OCI-LY3 (cell line): ENCODE data around the gene SIGLEC12.
"Not testable (repeated sequence)": the region's sequence is repeated elsewhere in the genome, so short reads cannot be mapped to it uniquely, and the experiment has no call there.

Experiments
- EZH2phosphoT487 ChIP-seq: fragments of 200-600 bp; shearing (Covaris generic); IDR thresholded peaks from 2 replicates; pipeline ENCODE4 v1.6.1; 2018; ENCODE audit warnings: antibody characterized with exemption, mixed run types, low read depth
- TF ChIP-seq, protein P1 (sequence below): fragments of 200-600, 300-600 bp; sonication (generic); IDR thresholded peaks from 2 replicates; pipeline ENCODE4 v1.5.1; 2014; ENCODE audit warnings: antibody characterized with exemption, low read length, low read depth

DNA sequence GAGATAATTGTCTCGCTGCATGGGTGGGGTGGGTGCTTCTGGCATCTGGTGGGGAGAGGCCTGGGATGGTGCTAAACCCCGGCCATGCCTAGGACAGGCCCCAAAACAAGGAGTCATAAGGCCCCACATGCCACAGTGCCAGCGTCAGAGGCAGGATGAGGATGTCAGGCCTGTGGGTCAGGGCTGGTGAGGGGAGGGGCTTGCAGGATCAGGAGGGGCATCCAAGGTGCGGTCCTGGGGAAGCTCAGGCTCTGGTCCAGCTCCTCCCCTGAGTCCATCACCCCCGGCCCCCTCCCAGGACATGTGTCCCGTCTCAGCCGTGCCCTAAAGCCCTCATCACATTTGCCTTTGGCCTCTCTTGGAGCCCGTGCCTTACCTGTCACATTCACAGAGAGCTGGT is 669 bp downstream of the SIGLEC12 start:
- TF ChIP-seq, protein P1, sequence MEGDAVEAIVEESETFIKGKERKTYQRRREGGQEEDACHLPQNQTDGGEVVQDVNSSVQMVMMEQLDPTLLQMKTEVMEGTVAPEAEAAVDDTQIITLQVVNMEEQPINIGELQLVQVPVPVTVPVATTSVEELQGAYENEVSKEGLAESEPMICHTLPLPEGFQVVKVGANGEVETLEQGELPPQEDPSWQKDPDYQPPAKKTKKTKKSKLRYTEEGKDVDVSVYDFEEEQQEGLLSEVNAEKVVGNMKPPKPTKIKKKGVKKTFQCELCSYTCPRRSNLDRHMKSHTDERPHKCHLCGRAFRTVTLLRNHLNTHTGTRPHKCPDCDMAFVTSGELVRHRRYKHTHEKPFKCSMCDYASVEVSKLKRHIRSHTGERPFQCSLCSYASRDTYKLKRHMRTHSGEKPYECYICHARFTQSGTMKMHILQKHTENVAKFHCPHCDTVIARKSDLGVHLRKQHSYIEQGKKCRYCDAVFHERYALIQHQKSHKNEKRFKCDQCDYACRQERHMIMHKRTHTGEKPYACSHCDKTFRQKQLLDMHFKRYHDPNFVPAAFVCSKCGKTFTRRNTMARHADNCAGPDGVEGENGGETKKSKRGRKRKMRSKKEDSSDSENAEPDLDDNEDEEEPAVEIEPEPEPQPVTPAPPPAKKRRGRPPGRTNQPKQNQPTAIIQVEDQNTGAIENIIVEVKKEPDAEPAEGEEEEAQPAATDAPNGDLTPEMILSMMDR, result not testable (repeated sequence)
- TF ChIP-seq EZH2phosphoT487, result not testable (repeated sequence)
